Activated CD4-positive, alpha-beta T cell treated with anti-CD3 and anti-CD28 coated beads, Interleukin-2, amount 50 U/mL, for 4 hours (primary cell): ENCODE measurements around the gene CALML6.

Experiments used
- DNase-seq, 2 experiments: peaks; one replicate each; pipeline ENCODE4 v3.0.0-alpha.2; 2020

CALML6 gene

GRCh38 chr1:1914101-1914970, 724 bp upstream of the CALML6 start:
- DNase-seq: no peak

GRCh38 chr1:1915911-1916840, 1.1 kb downstream of the CALML6 start:
- no peak for DNase-seq

- no peak for DNase-seq
These were observed 1.8 kb downstream of the CALML6 start for GRCh38 chr1:1916851-1917251.

GRCh38 chr1:1917304-1917976, 2.4 kb downstream of the CALML6 start:
- DNase-seq: no peak

- no peak for DNase-seq
These were observed 3.2 kb downstream of the CALML6 start for GRCh38 chr1:1917995-1918900.

- DNase-seq: peak in 1 of 2 experiments; percentile 20
These were observed 3.8 kb downstream of the CALML6 start, which contains the start of gene TMEM52 for GRCh38 chr1:1918901-1919303. Gene TMEM52, minus strand, starts transcription at chr1:1919279. Its CDS starts 14 bp downstream, at chr1:1919265.

- peak; percentile 99 for DNase-seq
These were observed 4.4 kb downstream of the CALML6 start for GRCh38 chr1:1919304-1920056.

GRCh38 chr1:1920057-1920607, 5.1 kb downstream of the CALML6 start:
- no peak for DNase-seq

- no peak for DNase-seq
These were observed 5.8 kb downstream of the CALML6 start for GRCh38 chr1:1920608-1921458.

GRCh38 chr1:1921459-1921862, 6.4 kb downstream of the CALML6 start:
- no peak for DNase-seq

GRCh38 chr1:1921901-1922701, 7.0 kb downstream of the CALML6 start:
- no peak for DNase-seq

GRCh38 chr1:1922702-1922955, 7.6 kb downstream of the CALML6 start:
- no peak for DNase-seq

GRCh38 chr1:1922956-1923833, 8.1 kb downstream of the CALML6 start:
- no peak for DNase-seq

- DNase-seq: no peak
These were observed 9.3 kb downstream of the CALML6 start for GRCh38 chr1:1924386-1924785.

- DNase-seq: no peak
These were observed 9.8 kb downstream of the CALML6 start for GRCh38 chr1:1924849-1925248.

GRCh38 chr1:1925437-1926345, 10.6 kb downstream of the CALML6 start:
- no peak for DNase-seq

GRCh38 chr1:1926346-1926811, 11.3 kb downstream of the CALML6 start:
- DNase-seq: no peak
